NCI-H2107 (cell line): ENCODE measurements around the gene FAM83C.

Source experiments
- DNase-seq: peaks from one replicate; lab custom pipeline; 2025; lab: John Stamatoyannopoulos, UW

Gene FAM83C

GRCh38 chr20:35283441-35284266 is 8.6 kb downstream of the FAM83C start:
- DNase-seq = no peak

GRCh38 chr20:35281506-35282101 is 10.6 kb downstream of the FAM83C start:
- DNase-seq = no peak

GRCh38 chr20:35280523-35280922 is 11.7 kb downstream of the FAM83C start:
- no peak for DNase-seq

- DNase-seq = no peak
Measured at GRCh38 chr20:35279533-35280174, 12.6 kb downstream of the FAM83C start.

GRCh38 chr20:35279040-35279439 is 13.2 kb downstream of the FAM83C start:
- no peak for DNase-seq

GRCh38 chr20:35277531-35278395 is 14.5 kb downstream of the FAM83C start, which contains the start of gene MMP24OS:
MMP24OS (minus strand) TSS chr20:35278122; CDS start chr20:35277929, 193 bp downstream.
- no peak for DNase-seq

GRCh38 chr20:35277127-35277526 is 15.1 kb downstream of the FAM83C start:
- DNase-seq = no peak

GRCh38 chr20:35276408-35276807 is 15.8 kb downstream of the FAM83C start:
- DNase-seq = no peak

- DNase-seq = no peak
Measured at GRCh38 chr20:35275741-35276251, 16.4 kb downstream of the FAM83C start.

- DNase-seq = no peak
Measured at GRCh38 chr20:35274172-35275092, 17.8 kb downstream of the FAM83C start.

GRCh38 chr20:35273449-35274171 is 18.6 kb downstream of the FAM83C start:
- DNase-seq = no peak

- no peak for DNase-seq
Measured at GRCh38 chr20:35271904-35272303, 20.3 kb downstream of the FAM83C start.

- no peak for DNase-seq
Measured at GRCh38 chr20:35271073-35271882, 20.9 kb downstream of the FAM83C start.

- DNase-seq = no peak
Measured at GRCh38 chr20:35270021-35270902, 22.0 kb downstream of the FAM83C start.

GRCh38 chr20:35269055-35269781 is 23.0 kb downstream of the FAM83C start:
- DNase-seq = no peak

- no peak for DNase-seq
Measured at GRCh38 chr20:35267092-35267491, 25.1 kb downstream of the FAM83C start.

- no peak for DNase-seq
Measured at GRCh38 chr20:35264755-35265154, 27.5 kb downstream of the FAM83C start.
